A549 (cell line): ENCODE data around the gene EFNA5.

Experiments
- CTCF ChIP-seq: fragments of >200 bp; sonication (Bioruptor Twin); formaldehyde crosslinking; IDR thresholded peaks from 3 replicates; pipeline ENCODE4 v1.5.1; 2016
- EP300 ChIP-seq, 2 experiments: fragments of >200 bp; sonication (Bioruptor Twin); formaldehyde crosslinking; IDR thresholded peaks; 2 replicates in 1 of 2; 3 replicates in 1 of 2; pipeline ENCODE4 v1.6.1; 2016 to 2017
- ESRRA ChIP-seq: fragments of 150-350 bp; IDR thresholded peaks from 2 replicates; pipeline ENCODE4 v1.6.1; 2014; ENCODE audit warnings: mild to moderate bottlenecking, low read length, borderline replicate concordance
- FOSL2 ChIP-seq, 2 experiments: fragments of 450-650 bp in 1 of 2; fragments of >200 bp in 1 of 2; sonication (Bioruptor Twin) in 1 of 2; formaldehyde crosslinking; IDR thresholded peaks; 2 replicates each; pipeline versions ENCODE4 v1.5.0 to v1.6.1; 2016 to 2020; ENCODE audit warnings: mild to moderate bottlenecking in 1 of 2, moderate library complexity in 1 of 2
- HOXA7 ChIP-seq: fragments of 250-450 bp; sonication (Bioruptor Pico); IDR thresholded peaks from 2 replicates; pipeline ENCODE4 v1.5.0; 2020; ENCODE audit warnings: mild to moderate bottlenecking, moderate library complexity
- MYC ChIP-seq: IDR thresholded peaks from 2 replicates; pipeline ENCODE4 v1.6.1; 2012; ENCODE audit warnings: mild to moderate bottlenecking, inconsistent platforms, low read length, improper control_type of control experiment, borderline replicate concordance
- POLR2A ChIP-seq: IDR thresholded peaks from 2 replicates; pipeline ENCODE4 v1.6.1; 2012; ENCODE audit warnings: mild to moderate bottlenecking, low read length
- POLR2AphosphoS2 ChIP-seq: conservative IDR thresholded peaks from 2 replicates; pipeline ENCODE4 v1.6.1; 2012; ENCODE audit warnings: low read length, improper control_type of control experiment, inconsistent platforms
- RAD21 ChIP-seq, 2 experiments: fragments of >200 bp in 1 of 2; sonication (Bioruptor Twin) in 1 of 2; formaldehyde crosslinking in 1 of 2; IDR thresholded peaks in 1 of 2; conservative IDR thresholded peaks in 1 of 2; 2 replicates in 1 of 2; 3 replicates in 1 of 2; pipeline ENCODE4 v1.6.1; 2012 to 2018; ENCODE audit warnings: inconsistent platforms in 1 of 2
- REST ChIP-seq: fragments of 200-600 bp; sonication (generic); IDR thresholded peaks from 2 replicates; pipeline ENCODE4 v1.6.1; 2016; ENCODE audit warnings: antibody characterized with exemption, mild to moderate bottlenecking, moderate library complexity
- RFX5 ChIP-seq: fragments of 450-650 bp; IDR thresholded peaks from 2 replicates; pipeline ENCODE4 v1.7.1; 2014; ENCODE audit warnings: antibody characterized with exemption, mild to moderate bottlenecking, moderate library complexity
- TP53 ChIP-seq: fragments of 250-450 bp; sonication (Bioruptor Pico); IDR thresholded peaks from 2 replicates; pipeline ENCODE4 v1.5.0; 2021; ENCODE audit warnings: mild to moderate bottlenecking, moderate library complexity
- ZFP36 ChIP-seq: fragments of 450-650 bp; IDR thresholded peaks from 2 replicates; pipeline ENCODE4 v1.6.1; 2014; ENCODE audit warnings: borderline replicate concordance; ENCODE audit not compliant: partially characterized antibody
- TF ChIP-seq, protein P1 (sequence below): fragments of 150-350 bp; IDR thresholded peaks from 2 replicates; pipeline ENCODE4 v1.6.1; 2014; ENCODE audit warnings: low read depth, mild to moderate bottlenecking, low read length

GRCh38 chr5:107699425-107699824, 28.7 kb upstream of the EFNA5 start:
- TF ChIP-seq RFX5 (no peak), HOXA7 (no peak), RAD21 (conservative IDR thresholded peaks at IDR 0.05 in 1 of 2, IDR thresholded peaks at IDR 0.05 in 1 of 2) (no peak), FOSL2 (IDR thresholded peaks at IDR 0.05) (no peak), FOSL2 (CRISPR knock-in tag; IDR thresholded peaks at IDR 0.05) (no peak), POLR2A (no peak), MYC (no peak), CTCF (no peak), REST (no peak), POLR2AphosphoS2 (no peak), EP300 (IDR thresholded peaks at IDR 0.05) (no peak), TP53 (no peak), ESRRA (no peak), ZFP36 (no peak)
- TF ChIP-seq, protein P1, sequence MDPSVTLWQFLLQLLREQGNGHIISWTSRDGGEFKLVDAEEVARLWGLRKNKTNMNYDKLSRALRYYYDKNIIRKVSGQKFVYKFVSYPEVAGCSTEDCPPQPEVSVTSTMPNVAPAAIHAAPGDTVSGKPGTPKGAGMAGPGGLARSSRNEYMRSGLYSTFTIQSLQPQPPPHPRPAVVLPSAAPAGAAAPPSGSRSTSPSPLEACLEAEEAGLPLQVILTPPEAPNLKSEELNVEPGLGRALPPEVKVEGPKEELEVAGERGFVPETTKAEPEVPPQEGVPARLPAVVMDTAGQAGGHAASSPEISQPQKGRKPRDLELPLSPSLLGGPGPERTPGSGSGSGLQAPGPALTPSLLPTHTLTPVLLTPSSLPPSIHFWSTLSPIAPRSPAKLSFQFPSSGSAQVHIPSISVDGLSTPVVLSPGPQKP, result no peak
